ENCODE results near the gene PIP5K1B.

The PIP5K1B gene

DNA sequence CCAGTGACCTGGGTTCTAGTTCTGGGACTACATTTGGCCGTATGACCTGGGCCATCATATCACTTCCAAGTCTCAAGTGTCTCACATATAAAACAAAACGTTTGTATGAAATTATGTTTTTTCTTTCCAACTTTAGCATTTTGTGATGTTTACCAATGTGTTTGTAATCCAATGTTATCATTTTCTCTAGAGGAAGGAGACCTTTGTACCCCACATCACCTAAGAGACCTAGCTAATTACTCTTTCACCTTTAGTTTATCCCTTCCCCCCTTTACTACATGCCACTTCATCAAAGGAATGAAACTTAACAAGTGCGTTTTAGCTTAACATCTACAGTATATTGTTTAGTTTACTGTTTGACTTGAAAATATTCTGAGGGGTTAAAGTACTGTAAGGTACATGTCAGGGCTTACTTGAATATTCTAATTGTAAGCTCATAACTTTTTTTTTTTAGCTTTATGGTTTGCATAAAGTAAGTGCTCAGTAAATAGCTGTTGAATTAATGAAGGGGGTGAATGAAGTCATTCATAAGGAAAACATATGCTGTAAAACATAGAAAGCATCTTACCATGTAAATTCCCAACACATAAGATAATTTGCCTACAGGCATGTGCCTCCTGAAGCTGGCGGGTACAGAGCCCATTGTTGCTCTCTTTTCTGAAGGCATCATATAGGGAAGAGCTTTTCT, 2.9 kb downstream of the PIP5K1B start:
- no peak overlapping the region for H3K27ac ChIP-seq
- TF ChIP-seq ZFX (IDR thresholded peaks at IDR 0.05) (no peak), CTCF (conservative IDR thresholded peaks at IDR 0.05) (no peak)

- H3K27ac ChIP-seq = no peak overlapping the region
- no peak for TF ChIP-seq CTCF (conservative IDR thresholded peaks at IDR 0.05)
- no peak for TF ChIP-seq ZFX (IDR thresholded peaks at IDR 0.05)
Observed at GRCh38 chr9:68708513-68708912, 3.5 kb downstream of the PIP5K1B start.

GRCh38 chr9:68709291-68710110, 4.5 kb downstream of the PIP5K1B start:
- TF ChIP-seq ZFX (IDR thresholded peaks at IDR 0.05) = no peak
- no peak for TF ChIP-seq CTCF (conservative IDR thresholded peaks at IDR 0.05)
- no peak overlapping the region for H3K27ac ChIP-seq

DNA sequence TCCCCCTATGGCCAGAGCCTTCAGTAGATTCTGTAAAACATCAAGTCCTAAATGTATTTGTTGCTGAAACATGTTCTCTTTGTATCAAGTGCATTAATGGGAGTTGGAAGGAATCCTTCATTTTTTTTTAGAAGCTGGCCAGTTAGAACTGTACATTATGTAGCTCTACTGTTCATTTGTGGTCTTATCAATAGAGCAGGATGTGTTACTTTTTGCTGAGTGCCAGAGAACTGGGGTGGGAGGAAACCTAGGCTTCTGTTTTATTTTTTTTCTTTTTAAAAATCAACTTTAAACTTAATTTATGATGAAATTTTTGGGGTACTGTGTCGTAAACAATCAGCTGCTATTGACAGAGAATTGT, 5.1 kb downstream of the PIP5K1B start:
- TF ChIP-seq ZFX (IDR thresholded peaks at IDR 0.05) (no peak), CTCF (conservative IDR thresholded peaks at IDR 0.05) (no peak)
- no peak overlapping the region for H3K27ac ChIP-seq

DNA sequence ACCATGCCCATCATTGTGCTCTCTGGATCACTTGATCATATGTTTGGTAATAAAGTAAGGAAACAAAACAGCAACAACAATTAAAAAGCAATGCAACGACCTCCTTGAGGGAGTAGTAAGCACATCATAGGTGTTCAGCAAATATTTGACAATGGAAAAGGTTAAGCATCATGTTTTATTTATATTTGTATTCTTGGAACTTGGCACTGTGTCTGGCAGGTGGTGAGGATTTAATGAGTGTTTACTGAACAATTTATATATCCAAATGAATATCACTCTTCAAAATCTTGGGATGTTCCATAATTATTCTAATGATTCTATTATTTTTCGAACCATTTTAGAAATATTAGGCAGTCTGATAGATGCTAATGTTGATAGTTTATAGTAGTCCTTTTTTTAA, 6.2 kb downstream of the PIP5K1B start:
- H3K27ac ChIP-seq = no peak overlapping the region
- TF ChIP-seq ZFX (IDR thresholded peaks at IDR 0.05) (no peak), CTCF (conservative IDR thresholded peaks at IDR 0.05) (no peak)

DNA sequence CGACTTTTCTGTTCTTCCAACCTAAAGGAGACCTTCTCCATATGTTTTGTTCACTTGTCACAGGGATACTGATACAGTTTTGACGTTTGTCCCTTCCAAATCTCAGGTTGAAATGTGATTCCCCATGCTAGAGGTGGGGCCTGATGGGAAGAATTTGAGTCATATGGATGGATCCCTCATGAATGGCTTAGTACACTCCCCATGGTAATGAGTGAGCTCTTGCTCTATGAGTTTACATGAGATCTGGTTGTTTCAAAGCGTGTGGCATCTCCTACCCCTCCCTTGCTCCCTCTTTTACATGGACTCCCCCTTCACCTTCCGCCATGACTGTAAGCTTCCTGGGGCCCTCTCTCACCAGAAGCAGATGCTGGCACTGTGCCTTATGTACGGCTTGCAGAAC, 6.9 kb downstream of the PIP5K1B start:
- TF ChIP-seq ZFX (IDR thresholded peaks at IDR 0.05) (no peak), CTCF (conservative IDR thresholded peaks at IDR 0.05) (no peak)
- H3K27ac ChIP-seq = no peak overlapping the region

DNA sequence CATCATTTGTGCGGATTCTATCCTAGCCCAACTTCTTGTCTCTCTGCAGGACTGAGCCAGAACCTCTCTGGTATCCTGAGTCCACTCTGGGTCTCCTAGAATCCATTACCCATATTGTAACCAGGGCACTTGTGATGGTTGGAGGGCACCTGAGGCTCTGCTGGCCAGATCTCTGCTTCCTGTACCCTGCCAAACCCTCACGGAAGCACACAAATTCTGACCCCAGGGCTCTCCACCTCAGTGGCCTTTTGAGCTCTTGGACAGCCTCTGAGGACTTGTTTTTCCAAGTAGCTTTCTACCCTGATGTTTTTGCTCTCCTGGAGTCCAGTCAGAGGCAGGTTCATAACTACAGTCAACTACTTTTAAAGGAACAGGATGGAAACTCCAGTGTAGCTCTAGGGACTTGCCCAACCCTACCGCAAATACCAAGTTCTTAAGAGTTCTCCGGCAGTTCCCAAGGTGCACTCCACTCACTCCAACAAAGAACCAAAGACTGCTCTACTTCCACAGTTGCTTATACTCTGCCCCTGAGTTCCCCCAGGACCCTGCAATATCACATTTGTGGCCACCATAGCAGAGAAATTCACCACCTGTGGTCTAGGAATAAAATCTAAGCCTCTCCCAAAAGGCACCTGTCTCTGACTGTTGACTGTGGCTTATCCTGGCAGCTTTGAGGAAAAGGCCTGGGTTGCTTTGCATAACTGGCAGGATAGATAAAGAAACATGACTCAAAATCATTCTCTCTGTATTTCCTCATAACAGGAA, 9.6 kb downstream of the PIP5K1B start:
- TF ChIP-seq CTCF (conservative IDR thresholded peaks at IDR 0.05) = no peak
- TF ChIP-seq ZFX (IDR thresholded peaks at IDR 0.05) = no peak

More for the DNA sequence above, 9.6 kb downstream of the PIP5K1B start:
- no peak overlapping the region for H3K27ac ChIP-seq

Data from C4-2B (cell line).